ENCODE data around the gene RNF208. TPM values are rescaled to one million over a fixed set of nuclear protein-coding genes. Genes with fewer than 3 reads are reported as not detected.

The RNF208 gene
- polyA plus RNA-seq, 3 donors from 2014 or later = not detected

GRCh38 chr9:137213160-137214060, 8.6 kb downstream of the RNF208 start:
- H3K27ac Mint-ChIP-seq = peak overlapping the region in 1 of 6 donors; percentile 46
- H3K36me3 Mint-ChIP-seq = no peaks in the 10 kb centered on the region
- H3K9me3 Mint-ChIP-seq = peaks cover 0 to 1% (median 0%) of the 10 kb centered on the region in 6 donors
- no peak for DNase-seq
- no peak overlapping the region for H3K4me3 Mint-ChIP-seq
- peaks cover 0 to 2% of the 10 kb centered on the region in 2 donors for H3K4me1 Mint-ChIP-seq
- no peaks in the 10 kb centered on the region for H3K27me3 Mint-ChIP-seq (ENCODE audit: low read depth in 3 of 3)

GRCh38 chr9:137212520-137212919, 9.5 kb downstream of the RNF208 start:
- DNase-seq = no peak
- no peak overlapping the region for H3K4me3 Mint-ChIP-seq
- peaks cover 0 to 1% (median 0%) of the 10 kb centered on the region in 6 donors for H3K9me3 Mint-ChIP-seq
- H3K27me3 Mint-ChIP-seq (ENCODE audit: low read depth in 3 of 3) = no peaks in the 10 kb centered on the region
- no peaks in the 10 kb centered on the region for H3K36me3 Mint-ChIP-seq
- no peak overlapping the region for H3K27ac Mint-ChIP-seq
- H3K4me1 Mint-ChIP-seq = peaks cover 3 to 4% of the 10 kb centered on the region in 2 donors

- peaks cover 0 to 1% (median 0%) of the 10 kb centered on the region in 3 donors for H3K27me3 Mint-ChIP-seq (ENCODE audit: low read depth in 3 of 3)
- no peak overlapping the region for H3K27ac Mint-ChIP-seq
- H3K36me3 Mint-ChIP-seq = no peaks in the 10 kb centered on the region
- H3K9me3 Mint-ChIP-seq = peaks cover 0 to 1% (median 0%) of the 10 kb centered on the region in 6 donors
- no peak overlapping the region for H3K4me3 Mint-ChIP-seq
- no peak for DNase-seq
- H3K4me1 Mint-ChIP-seq = peaks cover 12 to 14% of the 10 kb centered on the region in 2 donors
Measured at GRCh38 chr9:137211532-137211931, 10.5 kb downstream of the RNF208 start.

GRCh38 chr9:137206602-137207001, 15.4 kb downstream of the RNF208 start:
- Mint-ChIP-seq H3K27ac (peak overlapping the region; percentile 85 to 95 (median 89)), H3K36me3 (no peaks in the 10 kb centered on the region), H3K4me3 (peak overlapping the region; percentile 83 to 91 (median 90)), H3K27me3 (ENCODE audit: low read depth in 3 of 3) (peaks cover 0 to 2% (median 2%) of the 10 kb centered on the region in 3 donors), H3K9me3 (peaks cover 0 to 1% (median 0%) of the 10 kb centered on the region in 6 donors), H3K4me1 (peaks cover 42 to 43% of the 10 kb centered on the region in 2 donors)
- no peak for DNase-seq

- Mint-ChIP-seq H3K36me3 (no peaks in the 10 kb centered on the region), H3K9me3 (no peaks in the 10 kb centered on the region), H3K4me3 (peak within 1 kb of the TSS; percentile 90 to 91 (median 91)), H3K4me1 (peaks cover 43 to 46% of the 10 kb centered on the region in 2 donors), H3K27me3 (ENCODE audit: low read depth in 3 of 3) (peaks cover 0 to 4% (median 2%) of the 10 kb centered on the region in 3 donors), H3K27ac (peak within 1 kb of the TSS; percentile 86 to 96 (median 95))
- DNase-seq = peak; percentile 91 to 92 (median 91)
Measured at GRCh38 chr9:137205126-137206069, 16.6 kb downstream of the RNF208 start, which contains the start of the genes NDOR1 and TMEM203. Gene NDOR1, plus strand, starts transcription at chr9:137205700. Its CDS starts 78 bp downstream, at chr9:137205778. Gene TMEM203, minus strand, starts transcription at chr9:137205648. Its CDS starts 234 bp downstream, at chr9:137205414.

- Mint-ChIP-seq H3K36me3 (no peaks in the 10 kb centered on the region), H3K27ac (peak overlapping the region; percentile 86 to 96 (median 95)), H3K9me3 (no peaks in the 10 kb centered on the region), H3K27me3 (ENCODE audit: low read depth in 3 of 3) (peaks cover 0 to 4% (median 2%) of the 10 kb centered on the region in 3 donors), H3K4me1 (peaks cover 43 to 46% of the 10 kb centered on the region in 2 donors), H3K4me3 (peak overlapping the region; percentile 90 to 91 (median 91))
- DNase-seq = no peak
Measured at GRCh38 chr9:137204731-137205125, 17.3 kb downstream of the RNF208 start.

GRCh38 chr9:137202966-137203365, 19.1 kb downstream of the RNF208 start:
- H3K27ac Mint-ChIP-seq = no peak overlapping the region

GRCh38 chr9:137201205-137201868, 20.7 kb downstream of the RNF208 start:
- H3K4me1 Mint-ChIP-seq = peaks cover 28 to 31% of the 10 kb centered on the region in 2 donors
- H3K9me3 Mint-ChIP-seq = no peaks in the 10 kb centered on the region
- peaks cover 0 to 4% (median 0%) of the 10 kb centered on the region in 3 donors for H3K27me3 Mint-ChIP-seq (ENCODE audit: low read depth in 3 of 3)
- peak overlapping the region; percentile 74 to 91 (median 80) for H3K27ac Mint-ChIP-seq
- DNase-seq = no peak
- no peaks in the 10 kb centered on the region for H3K36me3 Mint-ChIP-seq
- H3K4me3 Mint-ChIP-seq = peak overlapping the region; percentile 83 to 87 (median 86)

More at GRCh38 chr9:137202966-137203365, 19.1 kb downstream of the RNF208 start:
- DNase-seq = no peak
- peaks cover 0 to 4% (median 2%) of the 10 kb centered on the region in 3 donors for H3K27me3 Mint-ChIP-seq (ENCODE audit: low read depth in 3 of 3)
- no peaks in the 10 kb centered on the region for H3K36me3 Mint-ChIP-seq
- H3K4me3 Mint-ChIP-seq = peak overlapping the region in 1 of 5 donors; percentile 7
- H3K9me3 Mint-ChIP-seq = no peaks in the 10 kb centered on the region
- H3K4me1 Mint-ChIP-seq = peaks cover 42 to 46% of the 10 kb centered on the region in 2 donors

GRCh38 chr9:137200311-137201204, 21.5 kb downstream of the RNF208 start, which contains the start of gene TPRN:
Gene TPRN, minus strand, starts transcription at chr9:137200741. Its CDS starts 30 bp downstream, at chr9:137200711.
- no peaks in the 10 kb centered on the region for H3K36me3 Mint-ChIP-seq
- peak within 1 kb of the TSS; percentile 74 to 91 (median 80) for H3K27ac Mint-ChIP-seq
- peak; percentile 99 for DNase-seq
- H3K9me3 Mint-ChIP-seq = no peaks in the 10 kb centered on the region
- peaks cover 0 to 4% (median 0%) of the 10 kb centered on the region in 3 donors for H3K27me3 Mint-ChIP-seq (ENCODE audit: low read depth in 3 of 3)
- peak within 1 kb of the TSS; percentile 83 to 87 (median 86) for H3K4me3 Mint-ChIP-seq
- peaks cover 21 to 24% of the 10 kb centered on the region in 2 donors for H3K4me1 Mint-ChIP-seq

GRCh38 chr9:137199411-137200121, 22.5 kb downstream of the RNF208 start:
- Mint-ChIP-seq H3K27me3 (ENCODE audit: low read depth in 3 of 3) (peaks cover 0 to 4% (median 0%) of the 10 kb centered on the region in 3 donors), H3K4me1 (peaks cover 15 to 18% of the 10 kb centered on the region in 2 donors), H3K36me3 (no peaks in the 10 kb centered on the region), H3K4me3 (peak overlapping the region; percentile 61 to 81 (median 66)), H3K9me3 (no peaks in the 10 kb centered on the region), H3K27ac (peak overlapping the region in 1 of 6 donors; percentile 48)
- no peak for DNase-seq

- H3K4me3 Mint-ChIP-seq = peak overlapping the region in 1 of 5 donors; percentile 24
- no peak for DNase-seq
- peaks cover 0 to 4% (median 0%) of the 10 kb centered on the region in 3 donors for H3K27me3 Mint-ChIP-seq (ENCODE audit: low read depth in 3 of 3)
- H3K9me3 Mint-ChIP-seq = no peaks in the 10 kb centered on the region
- H3K4me1 Mint-ChIP-seq = peaks cover 10 to 12% of the 10 kb centered on the region in 2 donors
- H3K27ac Mint-ChIP-seq = no peak overlapping the region
- no peaks in the 10 kb centered on the region for H3K36me3 Mint-ChIP-seq
Measured at GRCh38 chr9:137198902-137199283, 23.1 kb downstream of the RNF208 start.
